ENCODE measurements around the gene DNAH11. TPM values are rescaled to one million over a fixed set of nuclear protein-coding genes. Genes with fewer than 3 reads are reported as not detected.

The DNAH11 gene
- total RNA-seq, 1 donor from 2014 or later, result 1.7 TPM

GRCh38 chr7:21747806-21748205 lies 205.0 kb downstream of the DNAH11 start:
- Histone ChIP-seq H3K27me3 (no peaks in the 10 kb centered on the region), H3K27ac (no peak overlapping the region), H3K9me3 (no peaks in the 10 kb centered on the region), H3K36me3 (no peaks in the 10 kb centered on the region), H3K4me3 (no peak overlapping the region), H3K4me1 (no peaks in the 10 kb centered on the region)
- intact Hi-C loops (cut with DNase I), result no loop called here
- no peak for DNase-seq (ENCODE audit: extremely low spot score in 2 of 2)
- TF ChIP-seq CTCF (IDR thresholded peaks at IDR 0.05), result no peak
- no peak for TF ChIP-seq POLR2A (IDR thresholded peaks at IDR 0.05)
- TF ChIP-seq POLR2AphosphoS5 (IDR thresholded peaks at IDR 0.05; ENCODE audit: insufficient read depth in 1 of 2, low read depth in 1 of 2), result no peak

GRCh38 chr7:21749378-21749777 lies 206.5 kb downstream of the DNAH11 start:
- TF ChIP-seq POLR2A (IDR thresholded peaks at IDR 0.05), result no peak
- TF ChIP-seq CTCF (IDR thresholded peaks at IDR 0.05), result no peak
- Histone ChIP-seq H3K4me3 (no peak overlapping the region), H3K9me3 (no peaks in the 10 kb centered on the region), H3K4me1 (no peaks in the 10 kb centered on the region), H3K36me3 (no peaks in the 10 kb centered on the region), H3K27ac (no peak overlapping the region), H3K27me3 (no peaks in the 10 kb centered on the region)
- intact Hi-C loops (cut with DNase I), result no loop called here
- no peak for DNase-seq (ENCODE audit: extremely low spot score in 2 of 2)

GRCh38 chr7:21753071-21753470 lies 210.2 kb downstream of the DNAH11 start:
- Histone ChIP-seq H3K36me3 (no peaks in the 10 kb centered on the region), H3K4me3 (no peak overlapping the region), H3K27me3 (no peaks in the 10 kb centered on the region), H3K4me1 (no peaks in the 10 kb centered on the region), H3K9me3 (no peaks in the 10 kb centered on the region), H3K27ac (no peak overlapping the region)
- TF ChIP-seq POLR2A (IDR thresholded peaks at IDR 0.05), result no peak
- TF ChIP-seq POLR2AphosphoS5 (IDR thresholded peaks at IDR 0.05; ENCODE audit: insufficient read depth in 1 of 2, low read depth in 1 of 2), result no peak
- TF ChIP-seq CTCF (IDR thresholded peaks at IDR 0.05), result no peak
- intact Hi-C loops (cut with DNase I), result no loop called here
- no peak for DNase-seq (ENCODE audit: extremely low spot score in 2 of 2)

GRCh38 chr7:21754963-21755362 lies 212.1 kb downstream of the DNAH11 start:
- H3K27ac ChIP-seq, result no peak overlapping the region
- H3K4me3 ChIP-seq, result no peak overlapping the region
- H3K9me3 ChIP-seq, result no peaks in the 10 kb centered on the region
- TF ChIP-seq POLR2A (IDR thresholded peaks at IDR 0.05) (no peak), POLR2AphosphoS5 (IDR thresholded peaks at IDR 0.05; ENCODE audit: insufficient read depth in 1 of 2, low read depth in 1 of 2) (no peak), CTCF (IDR thresholded peaks at IDR 0.05) (no peak)
- intact Hi-C loops (cut with DNase I), result no loop called here
- H3K36me3 ChIP-seq, result no peaks in the 10 kb centered on the region
- no peaks in the 10 kb centered on the region for H3K4me1 ChIP-seq
- DNase-seq (ENCODE audit: extremely low spot score in 2 of 2), result no peak
- H3K27me3 ChIP-seq, result no peaks in the 10 kb centered on the region

GRCh38 chr7:21757537-21758282 lies 214.9 kb downstream of the DNAH11 start:
- Histone ChIP-seq H3K27me3 (no peaks in the 10 kb centered on the region), H3K9me3 (no peaks in the 10 kb centered on the region), H3K4me1 (no peaks in the 10 kb centered on the region), H3K27ac (no peak overlapping the region), H3K4me3 (no peak overlapping the region), H3K36me3 (no peaks in the 10 kb centered on the region)
- no peak for DNase-seq (ENCODE audit: extremely low spot score in 2 of 2)
- no peak for TF ChIP-seq POLR2A (IDR thresholded peaks at IDR 0.05)
- TF ChIP-seq CTCF (IDR thresholded peaks at IDR 0.05), result no peak
- TF ChIP-seq POLR2AphosphoS5 (IDR thresholded peaks at IDR 0.05; ENCODE audit: insufficient read depth in 1 of 2, low read depth in 1 of 2), result no peak
- intact Hi-C loops (cut with DNase I), result no loop called here

Measured in vagina (tissue), 2 donors.